ENCODE data around the gene FASN.
"Not testable (repeated sequence)": the region's sequence is repeated elsewhere in the genome, so short reads cannot be mapped to it uniquely, and the experiment has no call there.

Gene FASN

GRCh38 chr17:82045936-82046484, 52.0 kb downstream of the FASN start:
- no peak for DNase-seq (ENCODE audit: low spot score)
- no peak for TF ChIP-seq CTCF (IDR thresholded peaks at IDR 0.05; ENCODE audit: extremely low read depth, missing control alignments)

- TF ChIP-seq CTCF (IDR thresholded peaks at IDR 0.05; ENCODE audit: extremely low read depth, missing control alignments), result no peak
- no peak for DNase-seq (ENCODE audit: low spot score)
Observed at GRCh38 chr17:82043507-82043906, 54.5 kb downstream of the FASN start.

- DNase-seq (ENCODE audit: low spot score), result no peak
- TF ChIP-seq CTCF (IDR thresholded peaks at IDR 0.05; ENCODE audit: extremely low read depth, missing control alignments), result no peak
Observed at GRCh38 chr17:82042649-82043048, 55.4 kb downstream of the FASN start.

GRCh38 chr17:82041144-82041814, 56.8 kb downstream of the FASN start:
- no peak for TF ChIP-seq CTCF (IDR thresholded peaks at IDR 0.05; ENCODE audit: extremely low read depth, missing control alignments)
- DNase-seq (ENCODE audit: low spot score), result no peak

GRCh38 chr17:82039695-82040299, 58.2 kb downstream of the FASN start:
- no peak for DNase-seq (ENCODE audit: low spot score)

GRCh38 chr17:82038796-82039409, 59.1 kb downstream of the FASN start:
- not testable (repeated sequence) for DNase-seq (ENCODE audit: low spot score)

More at GRCh38 chr17:82039695-82040299, 58.2 kb downstream of the FASN start:
- no peak for TF ChIP-seq CTCF (IDR thresholded peaks at IDR 0.05; ENCODE audit: extremely low read depth, missing control alignments)

- DNase-seq (ENCODE audit: low spot score), result no peak
- TF ChIP-seq CTCF (IDR thresholded peaks at IDR 0.05; ENCODE audit: extremely low read depth, missing control alignments), result no peak
Observed at GRCh38 chr17:82037889-82038195, 60.2 kb downstream of the FASN start.
